K562 (cell line): Measurements from ENCODE around the gene ATE1.

Experiments used
- CTCF ChIP-seq, 3 experiments: IDR thresholded peaks in 2 of 3; conservative IDR thresholded peaks in 1 of 3; 2 replicates each; pipeline ENCODE4 v1.5.1; 2011 to 2012; ENCODE audit warnings: low read length in 3 of 3, mild to moderate bottlenecking in 3 of 3, control low read depth in 2 of 3, improper control_type of control experiment in 1 of 3, inconsistent platforms in 1 of 3, low read depth in 1 of 3, mixed read lengths in 1 of 3, moderate library complexity in 1 of 3; ENCODE audit not compliant: insufficient read depth in 2 of 3
- MED1 ChIP-seq: sonication (generic); formaldehyde crosslinking; IDR thresholded peaks from 2 replicates; pipeline ENCODE4 v1.8.1; 2023; ENCODE audit warnings: missing genetic modification reagents, borderline replicate concordance
- NFE2 ChIP-seq: IDR thresholded peaks from 2 replicates; pipeline ENCODE4 v1.6.1; 2014; ENCODE audit warnings: antibody characterized with exemption, low read depth
- POLR2A ChIP-seq: fragments of 450-650 bp; conservative IDR thresholded peaks from 2 replicates; pipeline ENCODE4 v1.6.1; 2016
- TAF1 ChIP-seq: IDR thresholded peaks from 2 replicates; pipeline ENCODE4 v1.6.1; 2011; ENCODE audit warnings: mild to moderate bottlenecking, low read length, moderate library complexity; ENCODE audit not compliant: insufficient read depth, control insufficient read depth, severe bottlenecking; ENCODE audit errors: extremely low read depth
- TFAP4 ChIP-seq: sonication (generic); formaldehyde crosslinking; IDR thresholded peaks from 2 replicates; pipeline ENCODE4 v1.8.0; 2022; ENCODE audit warnings: missing genetic modification reagents, mild to moderate bottlenecking, moderate library complexity, borderline replicate concordance
- ZNF121 ChIP-seq: sonication (generic); formaldehyde crosslinking; conservative IDR thresholded peaks from 2 replicates; pipeline ENCODE4 v1.8.0; 2022; ENCODE audit warnings: missing genetic modification reagents
- ZNF507 ChIP-seq: conservative IDR thresholded peaks from 2 replicates; pipeline ENCODE4 v1.6.1; 2017; ENCODE audit warnings: missing genetic modification characterization, missing compliant biosample characterization
- ZNF609 ChIP-seq: sonication (generic); formaldehyde crosslinking; IDR thresholded peaks from 2 replicates; pipeline ENCODE4 v1.8.1; 2023; ENCODE audit warnings: missing genetic modification reagents, mild to moderate bottlenecking, borderline replicate concordance

GRCh38 chr10:121926671-121927317 is 1.0 kb downstream of the ATE1 start:
- TF ChIP-seq MED1 (CRISPR knock-in tag) (no peak), ZNF121 (no peak), POLR2A (no peak), CTCF (IDR thresholded peaks at IDR 0.05 in 2 of 3, conservative IDR thresholded peaks at IDR 0.05 in 1 of 3; ENCODE audit: insufficient read depth in 2 of 3, low read depth in 1 of 3, low read length in 3 of 3) (no peak), ZNF507 (tag) (no peak), ZNF609 (CRISPR knock-in tag) (no peak), TFAP4 (no peak), TAF1 (no peak), NFE2 (no peak)
